Calu3 (cell line): ENCODE data around the gene HNRNPLL. TPM values are rescaled to one million over a fixed set of nuclear protein-coding genes. Genes with fewer than 3 reads are reported as not detected.

Experiments used
- BruUV-seq: library from RNA; stranded (reverse); fragments of 400-500 nt; replicated peaks from 2 replicates; lab custom pipeline; 2021; lab: Mats Ljungman, UMichigan
- CTCF ChIA-PET: fragments of 300-600 bp; sonication (Branson Sonifier 250); formaldehyde crosslinking; loops from one replicate; lab custom pipeline; 2022; ENCODE audit warnings: antibody characterized with exemption; lab: Charles Lee
- DNase-seq: peaks from one replicate; pipeline ENCODE4 v3.0.0; 2022
- H3K27ac Mint-ChIP-seq: one replicate; pipeline ENCODE4 v1.8.0; 2022; ENCODE audit warnings: mixed read lengths; ENCODE audit not compliant: unreplicated experiment
- H3K27me3 Mint-ChIP-seq: one replicate; pipeline ENCODE4 v1.8.0; 2022; ENCODE audit warnings: mixed read lengths; ENCODE audit not compliant: unreplicated experiment
- H3K36me3 Mint-ChIP-seq: one replicate; pipeline ENCODE4 v1.8.0; 2022; ENCODE audit warnings: mild to moderate bottlenecking, moderate library complexity, mixed read lengths; ENCODE audit not compliant: insufficient read depth, unreplicated experiment
- H3K4me1 Mint-ChIP-seq: one replicate; pipeline ENCODE4 v1.8.0; 2022; ENCODE audit warnings: mild to moderate bottlenecking, low read depth, mixed read lengths; ENCODE audit not compliant: unreplicated experiment
- H3K4me3 Mint-ChIP-seq: one replicate; pipeline ENCODE4 v1.8.0; 2022; ENCODE audit warnings: mild to moderate bottlenecking, low read depth, moderate library complexity, mixed read lengths; ENCODE audit not compliant: unreplicated experiment
- H3K9me3 Mint-ChIP-seq: one replicate; pipeline ENCODE4 v1.8.0; 2022; ENCODE audit warnings: low read depth, mixed read lengths; ENCODE audit not compliant: unreplicated experiment
- CTCF ChIP-seq: fragments of 200-600 bp; IDR thresholded peaks from one replicate; pipeline ENCODE4 v1.8.0; 2022; ENCODE audit warnings: antibody characterized with exemption; ENCODE audit not compliant: unreplicated experiment
- intact Hi-C: fragments of 100-400 bp; cut with micrococcal nuclease; formaldehyde crosslinking; loops from one replicate; pipeline ENCODE4 v1.10.0; 2022; ENCODE audit not compliant: unreplicated experiment
- total RNA-seq: library from RNA; stranded (reverse); gene quantifications from 2 replicates; pipeline ENCODE4 v1.2.3, GENCODE V29; 2022

The HNRNPLL gene
- total RNA-seq, 1 experiment from 2014 or later: 47.6 TPM

GRCh38 chr2:38516122-38516521 lies 86.6 kb downstream of the HNRNPLL start:
- Mint-ChIP-seq H3K9me3 (no peaks in the 10 kb centered on the region), H3K27me3 (no peaks in the 10 kb centered on the region), H3K4me3 (no peak overlapping the region), H3K36me3 (no peaks in the 10 kb centered on the region), H3K27ac (no peak overlapping the region), H3K4me1 (no peaks in the 10 kb centered on the region)
- no peak for TF ChIP-seq CTCF
- CTCF ChIA-PET: no interaction called here
- intact Hi-C loops: no loop called here
- no peak for DNase-seq
- no TSS peak for BruUV-seq

GRCh38 chr2:38515155-38516074 lies 87.3 kb downstream of the HNRNPLL start:
- no peaks in the 10 kb centered on the region for H3K27me3 Mint-ChIP-seq
- intact Hi-C loops: no loop called here
- H3K9me3 Mint-ChIP-seq: no peaks in the 10 kb centered on the region
- CTCF ChIA-PET: interaction anchor here (0.6 kb wide), 1 partner anchor 439 kb away, joined by 3 read pairs; no protein-coding TSS in a partner anchor
- no TSS peak for BruUV-seq
- H3K36me3 Mint-ChIP-seq: no peaks in the 10 kb centered on the region
- H3K4me1 Mint-ChIP-seq: no peaks in the 10 kb centered on the region
- no peak for DNase-seq
- H3K4me3 Mint-ChIP-seq: no peak overlapping the region
- H3K27ac Mint-ChIP-seq: no peak overlapping the region
- TF ChIP-seq CTCF: no peak

GRCh38 chr2:38514603-38515154 lies 88.0 kb downstream of the HNRNPLL start:
- no peak for DNase-seq
- Mint-ChIP-seq H3K36me3 (no peaks in the 10 kb centered on the region), H3K27ac (no peak overlapping the region), H3K4me3 (no peak overlapping the region), H3K27me3 (no peaks in the 10 kb centered on the region), H3K4me1 (peaks cover 4% of the 10 kb centered on the region), H3K9me3 (no peaks in the 10 kb centered on the region)
- intact Hi-C loops: no loop called here
- no TSS peak for BruUV-seq
- CTCF ChIA-PET: interaction anchor here (0.6 kb wide), 1 partner anchor 438 kb away, joined by 3 read pairs; no protein-coding TSS in a partner anchor
- TF ChIP-seq CTCF: no peak

- peaks cover 21% of the 10 kb centered on the region for H3K4me1 Mint-ChIP-seq
- no peaks in the 10 kb centered on the region for H3K27me3 Mint-ChIP-seq
- no peaks in the 10 kb centered on the region for H3K9me3 Mint-ChIP-seq
- no peak overlapping the region for H3K27ac Mint-ChIP-seq
- no peak for DNase-seq
- CTCF ChIA-PET: interaction anchor here (0.7 kb wide), 1 partner anchor 208 kb away, joined by 4 read pairs; no protein-coding TSS in a partner anchor
- no peaks in the 10 kb centered on the region for H3K36me3 Mint-ChIP-seq
- no TSS peak for BruUV-seq
- H3K4me3 Mint-ChIP-seq: no peak overlapping the region
- intact Hi-C loops: no loop called here
- TF ChIP-seq CTCF: no peak
Observed at GRCh38 chr2:38512211-38512610, 90.5 kb downstream of the HNRNPLL start.

Other genes with a start within 250 kb of the HNRNPLL start
- 118 and 129 TPM in 2 replicates for gene ATL2, start 225.7 kb downstream of the HNRNPLL start, total RNA-seq
- gene GALM, start 63.2 kb upstream of the HNRNPLL start, total RNA-seq: 9.1 and 11.3 TPM in 2 replicates
- 184 and 203 TPM in 2 replicates for gene SRSF7, start 148.4 kb upstream of the HNRNPLL start, total RNA-seq
- gene GEMIN6, start 175.3 kb upstream of the HNRNPLL start, total RNA-seq: 24.4 TPM in 2 replicates